Ishikawa (cell line): Measurements from ENCODE around the gene SYCP2L.

Source experiments
- CEBPB ChIP-seq: IDR thresholded peaks from 2 replicates; pipeline ENCODE4 v1.6.1; 2012
- CREB1 ChIP-seq: IDR thresholded peaks from 2 replicates; pipeline ENCODE4 v1.6.1; 2012; ENCODE audit warnings: low read depth
- EGR1 ChIP-seq: IDR thresholded peaks from 2 replicates; pipeline ENCODE4 v1.6.1; 2012
- EP300 ChIP-seq: IDR thresholded peaks from 2 replicates; pipeline ENCODE4 v1.6.1; 2012; ENCODE audit warnings: borderline replicate concordance
- FOXM1 ChIP-seq: IDR thresholded peaks from 2 replicates; pipeline ENCODE4 v1.6.1; 2012; ENCODE audit warnings: low read depth, borderline replicate concordance
- MAX ChIP-seq: IDR thresholded peaks from 2 replicates; pipeline ENCODE4 v1.6.1; 2012
- NFIC ChIP-seq: IDR thresholded peaks from 2 replicates; pipeline ENCODE4 v1.6.1; 2012
- RAD21 ChIP-seq: IDR thresholded peaks from 2 replicates; pipeline ENCODE4 v1.6.1; 2012; ENCODE audit warnings: low read depth
- REST ChIP-seq: IDR thresholded peaks from 2 replicates; pipeline ENCODE4 v1.6.1; 2012; ENCODE audit warnings: low read depth, mild to moderate bottlenecking
- TAF1 ChIP-seq: IDR thresholded peaks from 2 replicates; pipeline ENCODE4 v1.6.1; 2012; ENCODE audit warnings: low read depth, mild to moderate bottlenecking
- TCF12 ChIP-seq: IDR thresholded peaks from 2 replicates; pipeline ENCODE4 v1.6.1; 2012; ENCODE audit warnings: low read depth
- TEAD4 ChIP-seq: IDR thresholded peaks from 2 replicates; pipeline ENCODE4 v1.6.1; 2012
- USF1 ChIP-seq: IDR thresholded peaks from 2 replicates; pipeline ENCODE4 v1.6.1; 2012
- YY1 ChIP-seq: IDR thresholded peaks from 2 replicates; pipeline ENCODE4 v1.6.1; 2012; ENCODE audit warnings: low read depth
- ZBTB7A ChIP-seq: IDR thresholded peaks from 2 replicates; pipeline ENCODE4 v1.6.1; 2012; ENCODE audit warnings: low read depth

SYCP2L gene

GRCh38 chr6:10968776-10969175 lies 81.9 kb downstream of the SYCP2L start:
- TF ChIP-seq TEAD4, result no peak
- TF ChIP-seq ZBTB7A, result no peak
- no peak for TF ChIP-seq TCF12
- TF ChIP-seq EGR1, result no peak
- TF ChIP-seq MAX, result no peak
- no peak for TF ChIP-seq FOXM1
- TF ChIP-seq USF1, result no peak
- no peak for TF ChIP-seq REST
- TF ChIP-seq YY1, result no peak
- TF ChIP-seq RAD21, result no peak
- no peak for TF ChIP-seq EP300
- no peak for TF ChIP-seq TAF1
- TF ChIP-seq CREB1, result no peak

GRCh38 chr6:10970731-10971130 lies 83.9 kb downstream of the SYCP2L start:
- no peak for TF ChIP-seq CREB1
- no peak for TF ChIP-seq TCF12
- no peak for TF ChIP-seq TEAD4
- TF ChIP-seq REST, result no peak
- TF ChIP-seq CEBPB, result no peak
- no peak for TF ChIP-seq FOXM1
- no peak for TF ChIP-seq TAF1

- TF ChIP-seq EP300, result no peak
- TF ChIP-seq YY1, result no peak
- TF ChIP-seq USF1, result no peak
These were observed 85.3 kb downstream of the SYCP2L start for GRCh38 chr6:10972196-10972595.

GRCh38 chr6:10976571-10976970 lies 89.7 kb downstream of the SYCP2L start:
- TF ChIP-seq MAX (no peak), TCF12 (no peak), CREB1 (no peak), YY1 (no peak), USF1 (no peak)

- TF ChIP-seq FOXM1 (no peak), TCF12 (no peak), USF1 (no peak), EGR1 (no peak), MAX (no peak), REST (no peak), EP300 (no peak), NFIC (no peak), ZBTB7A (no peak), TAF1 (no peak), RAD21 (no peak), YY1 (no peak), TEAD4 (no peak), CREB1 (no peak), CEBPB (no peak)
These were observed 90.5 kb downstream of the SYCP2L start for GRCh38 chr6:10977231-10977968.
